GM19239 (cell line): ENCODE measurements around the gene REPS1.

Source experiments
- DNase-seq: peaks from one replicate; pipeline ENCODE4 v3.0.0; 2011; ENCODE audit warnings: low spot score; ENCODE audit not compliant: insufficient read length
- FAIRE-seq: peaks from 2 replicates; lab custom pipeline; 2011; peaks lifted over from hg19 to GRCh38; lab: Jason Lieb, UNC

The REPS1 gene

GRCh38 chr6:138868181-138868580 is 119.9 kb downstream of the REPS1 start:
- DNase-seq: no peak
- FAIRE-seq: no peak

- DNase-seq (no peak), FAIRE-seq (no peak)
Observed at GRCh38 chr6:138865480-138866109, 122.5 kb downstream of the REPS1 start.

GRCh38 chr6:138864343-138864890 is 123.6 kb downstream of the REPS1 start:
- FAIRE-seq: no peak
- DNase-seq: no peak

DNA sequence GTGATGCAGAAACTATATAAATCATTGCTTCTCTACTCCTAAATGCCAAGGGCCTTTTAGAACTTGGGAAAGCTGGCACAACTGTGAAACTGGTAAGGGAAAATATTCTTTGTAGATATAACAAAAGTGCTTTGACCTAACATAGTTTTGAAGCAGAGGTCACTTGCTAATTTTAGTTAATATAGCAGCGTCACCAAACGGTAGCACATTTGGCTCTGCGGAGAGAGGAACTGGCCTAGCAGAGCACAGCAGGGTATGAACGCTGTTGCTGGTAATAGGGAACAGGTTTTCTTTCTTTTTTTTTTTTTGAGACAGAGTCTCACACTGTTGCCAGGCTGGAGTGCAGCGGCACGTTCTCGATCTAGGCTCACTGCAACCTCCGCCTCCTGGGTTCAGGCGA is 124.7 kb downstream of the REPS1 start:
- FAIRE-seq (no peak), DNase-seq (no peak)

DNA sequence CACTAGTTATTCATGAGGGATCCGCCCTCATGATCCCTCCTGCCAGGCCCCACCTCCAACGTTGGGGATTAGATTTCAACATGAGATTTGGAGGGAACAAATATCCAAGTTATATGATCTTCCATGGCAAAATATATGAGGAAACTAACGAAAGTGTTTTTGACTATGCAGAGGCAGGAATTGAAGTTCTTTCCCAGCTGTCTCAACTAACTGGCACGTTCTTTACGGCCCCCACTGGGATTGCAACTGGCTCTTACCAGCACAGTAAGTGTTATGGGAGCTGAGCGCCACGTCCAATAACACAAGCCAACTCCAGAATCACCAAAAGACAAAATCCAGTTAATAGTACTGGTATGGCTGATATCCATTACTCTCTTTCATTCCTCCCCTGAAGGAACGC is 125.6 kb downstream of the REPS1 start:
- FAIRE-seq (no peak), DNase-seq (no peak)

DNA sequence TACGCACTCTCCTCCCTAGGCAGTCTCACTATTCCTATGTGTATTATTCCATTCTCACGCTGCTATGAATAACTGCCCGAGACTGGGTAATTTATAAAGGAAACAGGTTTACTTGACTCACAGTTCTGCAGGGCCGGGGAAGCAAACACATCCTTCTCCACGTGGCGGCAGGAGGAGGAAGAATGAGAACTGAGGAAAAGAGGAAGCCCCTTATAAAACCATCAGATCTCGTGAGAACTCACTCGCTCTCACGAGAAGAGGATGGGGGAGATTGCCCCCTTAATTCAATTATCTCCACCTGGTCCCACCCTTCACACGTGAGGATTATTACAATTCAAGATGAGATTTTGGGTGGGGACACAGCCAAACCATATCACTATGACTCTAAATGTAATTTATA is 130.3 kb downstream of the REPS1 start:
- FAIRE-seq (no peak), DNase-seq (no peak)

DNA sequence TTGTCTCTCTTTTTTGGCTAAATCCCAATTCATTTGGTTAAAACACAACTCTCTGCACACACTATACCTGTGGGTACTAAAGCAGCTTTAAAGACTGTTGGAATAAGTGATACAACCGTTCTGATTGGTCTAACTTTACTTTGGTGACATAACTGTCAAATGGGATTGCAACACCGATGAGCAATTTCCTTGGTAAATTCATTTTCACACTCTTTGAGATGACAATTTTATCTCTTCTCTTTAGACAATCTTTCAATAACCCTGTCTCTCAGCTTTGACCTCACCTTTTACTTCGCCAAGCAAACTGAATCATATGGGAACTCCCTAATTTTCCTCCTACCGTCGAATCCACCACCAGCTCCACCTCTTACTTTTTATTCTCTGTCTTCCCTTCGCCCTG is 131.4 kb downstream of the REPS1 start:
- no peak for FAIRE-seq
- DNase-seq: no peak
